ENCODE measurements around the gene TTLL9.

TTLL9 gene

DNA sequence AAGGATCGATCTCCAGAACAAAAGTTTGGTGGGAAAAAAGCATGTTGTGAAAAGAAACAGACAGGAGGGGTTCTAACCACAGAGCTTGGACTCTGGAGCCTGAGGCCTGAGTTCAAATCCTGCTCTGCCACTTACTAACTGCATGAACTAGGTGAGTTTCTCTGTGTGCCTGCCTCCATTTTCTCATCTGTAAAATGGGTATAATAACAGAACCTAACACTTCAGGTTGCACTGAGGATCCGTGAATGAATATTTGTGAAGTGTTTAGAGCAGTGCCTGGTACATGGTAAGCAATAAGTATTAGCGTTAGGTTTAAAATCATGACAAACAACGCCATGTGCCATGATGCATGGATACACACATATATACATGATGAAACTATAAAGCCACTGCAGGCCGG is 36.6 kb downstream of the TTLL9 start:
- TF ChIP-seq, protein P1, sequence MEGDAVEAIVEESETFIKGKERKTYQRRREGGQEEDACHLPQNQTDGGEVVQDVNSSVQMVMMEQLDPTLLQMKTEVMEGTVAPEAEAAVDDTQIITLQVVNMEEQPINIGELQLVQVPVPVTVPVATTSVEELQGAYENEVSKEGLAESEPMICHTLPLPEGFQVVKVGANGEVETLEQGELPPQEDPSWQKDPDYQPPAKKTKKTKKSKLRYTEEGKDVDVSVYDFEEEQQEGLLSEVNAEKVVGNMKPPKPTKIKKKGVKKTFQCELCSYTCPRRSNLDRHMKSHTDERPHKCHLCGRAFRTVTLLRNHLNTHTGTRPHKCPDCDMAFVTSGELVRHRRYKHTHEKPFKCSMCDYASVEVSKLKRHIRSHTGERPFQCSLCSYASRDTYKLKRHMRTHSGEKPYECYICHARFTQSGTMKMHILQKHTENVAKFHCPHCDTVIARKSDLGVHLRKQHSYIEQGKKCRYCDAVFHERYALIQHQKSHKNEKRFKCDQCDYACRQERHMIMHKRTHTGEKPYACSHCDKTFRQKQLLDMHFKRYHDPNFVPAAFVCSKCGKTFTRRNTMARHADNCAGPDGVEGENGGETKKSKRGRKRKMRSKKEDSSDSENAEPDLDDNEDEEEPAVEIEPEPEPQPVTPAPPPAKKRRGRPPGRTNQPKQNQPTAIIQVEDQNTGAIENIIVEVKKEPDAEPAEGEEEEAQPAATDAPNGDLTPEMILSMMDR (conservative IDR thresholded peaks at IDR 0.05; ENCODE audit: low read depth, low read length): no peak
- Histone ChIP-seq H3K4me3 (IDR thresholded peaks at IDR 0.05; ENCODE audit: insufficient read depth, low read depth, low read length) (no peak overlapping the region), H4K20me1 (ENCODE audit: insufficient read depth) (no peaks in the 10 kb centered on the region), H2AFZ (ENCODE audit: low read depth) (no peak overlapping the region), H3K79me2 (ENCODE audit: insufficient read depth, low read depth) (no peaks in the 10 kb centered on the region), H3K4me2 (no peak overlapping the region), H3K27ac (no peak overlapping the region), H3K9ac (no peak overlapping the region), H3K36me3 (ENCODE audit: insufficient read depth) (no peaks in the 10 kb centered on the region), H3K27me3 (ENCODE audit: insufficient read depth, low read depth) (no peaks in the 10 kb centered on the region), H3K4me1 (ENCODE audit: low read depth, poor library complexity, severe bottlenecking) (no peaks in the 10 kb centered on the region)

DNA sequence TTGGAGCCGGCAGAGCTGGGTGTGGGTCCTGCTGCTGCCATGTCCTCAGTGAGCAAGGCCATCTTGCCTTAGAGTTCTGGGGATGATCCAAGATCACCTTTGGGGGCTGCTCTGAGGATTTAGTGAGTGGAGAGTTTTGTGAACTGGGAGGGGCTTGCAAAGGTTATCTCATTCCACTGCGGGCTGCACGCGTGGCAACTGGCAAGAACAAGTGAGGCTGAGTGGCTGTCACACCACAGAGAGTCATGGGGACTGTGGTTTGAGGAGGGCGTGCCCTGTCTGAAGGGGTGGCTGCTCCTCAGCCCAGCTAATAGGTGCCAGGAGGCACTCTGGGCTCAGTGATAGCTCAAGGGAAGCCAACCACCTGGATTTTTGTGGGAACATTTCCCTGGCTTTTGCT is 37.6 kb downstream of the TTLL9 start:
- TF ChIP-seq, protein P1 (conservative IDR thresholded peaks at IDR 0.05; ENCODE audit: low read depth, low read length): no peak
- no peaks in the 10 kb centered on the region for H3K27me3 ChIP-seq (ENCODE audit: insufficient read depth, low read depth)

DNA sequence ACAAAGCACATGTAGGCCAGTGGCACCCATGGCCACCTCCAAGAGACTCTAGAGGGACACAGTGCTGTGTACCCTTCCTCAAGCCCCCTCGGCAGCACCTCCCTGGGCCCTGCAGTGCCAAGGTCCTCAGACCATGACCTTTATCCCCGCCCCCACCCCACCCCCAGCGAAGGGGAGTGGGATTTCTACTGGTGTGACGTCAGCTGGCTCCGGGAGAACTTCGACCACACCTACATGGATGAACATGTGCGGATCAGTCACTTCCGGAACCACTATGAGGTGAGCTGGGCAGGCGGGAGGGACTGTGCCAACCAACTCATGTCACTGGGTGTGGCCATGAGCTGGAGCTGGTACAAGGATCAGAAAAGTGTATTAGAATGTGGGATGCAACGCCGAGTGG is 38.0 kb downstream of the TTLL9 start:
- Histone ChIP-seq H4K20me1 (ENCODE audit: insufficient read depth) (no peaks in the 10 kb centered on the region), H3K27ac (no peak overlapping the region), H3K4me2 (no peak overlapping the region), H3K36me3 (ENCODE audit: insufficient read depth) (no peaks in the 10 kb centered on the region), H2AFZ (ENCODE audit: low read depth) (no peak overlapping the region), H3K4me1 (ENCODE audit: low read depth, poor library complexity, severe bottlenecking) (no peaks in the 10 kb centered on the region), H3K27me3 (ENCODE audit: insufficient read depth, low read depth) (no peaks in the 10 kb centered on the region), H3K9ac (no peak overlapping the region), H3K4me3 (IDR thresholded peaks at IDR 0.05; ENCODE audit: insufficient read depth, low read depth, low read length) (no peak overlapping the region), H3K79me2 (ENCODE audit: insufficient read depth, low read depth) (no peaks in the 10 kb centered on the region)
- TF ChIP-seq, protein P1 (conservative IDR thresholded peaks at IDR 0.05; ENCODE audit: low read depth, low read length): no peak

More for the DNA sequence above, 37.6 kb downstream of the TTLL9 start:
- H3K27ac ChIP-seq: no peak overlapping the region
- H3K4me2 ChIP-seq: no peak overlapping the region
- no peaks in the 10 kb centered on the region for H3K36me3 ChIP-seq (ENCODE audit: insufficient read depth)
- no peak overlapping the region for H3K9ac ChIP-seq
- no peaks in the 10 kb centered on the region for H4K20me1 ChIP-seq (ENCODE audit: insufficient read depth)
- no peak overlapping the region for H3K4me3 ChIP-seq (IDR thresholded peaks at IDR 0.05; ENCODE audit: insufficient read depth, low read depth, low read length)
- H3K4me1 ChIP-seq (ENCODE audit: low read depth, poor library complexity, severe bottlenecking): no peaks in the 10 kb centered on the region
- no peak overlapping the region for H2AFZ ChIP-seq (ENCODE audit: low read depth)
- H3K79me2 ChIP-seq (ENCODE audit: insufficient read depth, low read depth): no peaks in the 10 kb centered on the region

- H2AFZ ChIP-seq (ENCODE audit: low read depth): no peak overlapping the region
- no peaks in the 10 kb centered on the region for H3K36me3 ChIP-seq (ENCODE audit: insufficient read depth)
- H4K20me1 ChIP-seq (ENCODE audit: insufficient read depth): no peaks in the 10 kb centered on the region
- H3K4me3 ChIP-seq (IDR thresholded peaks at IDR 0.05; ENCODE audit: insufficient read depth, low read depth, low read length): no peak overlapping the region
- TF ChIP-seq, protein P1 (conservative IDR thresholded peaks at IDR 0.05; ENCODE audit: low read depth, low read length): no peak
- no peak overlapping the region for H3K9ac ChIP-seq
- H3K4me1 ChIP-seq (ENCODE audit: low read depth, poor library complexity, severe bottlenecking): no peaks in the 10 kb centered on the region
- no peaks in the 10 kb centered on the region for H3K79me2 ChIP-seq (ENCODE audit: insufficient read depth, low read depth)
- no peak overlapping the region for H3K4me2 ChIP-seq
- no peak overlapping the region for H3K27ac ChIP-seq
- no peaks in the 10 kb centered on the region for H3K27me3 ChIP-seq (ENCODE audit: insufficient read depth, low read depth)
Measured at GRCh38 chr20:31909253-31910070, 39.0 kb downstream of the TTLL9 start.

All from KMS-11 (cell line).